Endothelial cell of umbilical vein (primary cell): ENCODE measurements around the gene TFF2. TPM values are rescaled to one million over a fixed set of nuclear protein-coding genes. Genes with fewer than 3 reads are reported as not detected.

ENCODE experiments used
- BruUV-seq: library from RNA; stranded (reverse); fragments of 400-500 nt; replicated peaks from 2 replicates; lab custom pipeline; 2021; lab: Mats Ljungman, UMichigan
- CTCF ChIA-PET: fragments of 300-600, 350-600 bp; sonication (Branson Sonifier 250); formaldehyde crosslinking; loops from one replicate; lab custom pipeline; 2021; ENCODE audit warnings: antibody characterized with exemption, inconsistent platforms; lab: Charles Lee
- POLR2A ChIA-PET: fragments of 300-600, 350-600 bp; sonication (Branson Sonifier 250); formaldehyde crosslinking; loops from one replicate; lab custom pipeline; 2021; ENCODE audit warnings: antibody characterized with exemption, inconsistent platforms; lab: Charles Lee
- DNase-seq: peaks from one replicate; pipeline ENCODE4 v3.0.0-alpha.2; 2011; ENCODE audit warnings: low read depth, low spot score
- FAIRE-seq: peaks from 2 replicates; lab custom pipeline; 2011; peaks lifted over from hg19 to GRCh38; lab: Jason Lieb, UNC
- H2AFZ ChIP-seq: 2 replicates; pipeline ENCODE4 v1.6.0; 2012; ENCODE audit warnings: low read depth, low read length, control low read depth, inconsistent platforms
- H3K27ac ChIP-seq: 2 replicates; pipeline ENCODE4 v1.5.1; 2011; ENCODE audit warnings: low read depth, mild to moderate bottlenecking, control low read depth, low read length, moderate library complexity; ENCODE audit not compliant: insufficient read depth
- H3K27me3 ChIP-seq, 2 experiments: 2 replicates each; pipeline versions ENCODE4 v1.6.0 to v1.6.1; 2011; ENCODE audit warnings: low read length in 2 of 2, mixed read lengths in 1 of 2; ENCODE audit not compliant: control insufficient read depth in 2 of 2, insufficient read depth in 2 of 2
- H3K36me3 ChIP-seq, 2 experiments: 2 replicates in 1 of 2; 3 replicates in 1 of 2; pipeline ENCODE4 v1.5.1; 2011; ENCODE audit warnings: low read length in 2 of 2, mild to moderate bottlenecking in 1 of 2, moderate library complexity in 1 of 2; ENCODE audit not compliant: control insufficient read depth in 2 of 2, insufficient read depth in 2 of 2; ENCODE audit errors: extremely low read depth in 1 of 2
- H3K4me1 ChIP-seq: 3 replicates; pipeline ENCODE4 v1.5.1; 2011; ENCODE audit warnings: mild to moderate bottlenecking, low read length; ENCODE audit not compliant: control insufficient read depth, insufficient read depth; ENCODE audit errors: extremely low read depth
- H3K4me2 ChIP-seq: 2 replicates; pipeline ENCODE4 v1.6.1; 2011; ENCODE audit warnings: low read length, control low read depth, mixed read lengths; ENCODE audit not compliant: insufficient read depth
- H3K4me3 ChIP-seq, 3 experiments: fragments of 200-600 bp in 1 of 3; sonication (generic), shearing (Covaris generic) in 1 of 3; replicated peaks in 1 of 3; 2 replicates each; pipeline ENCODE4 v1.5.1; 2011 to 2016; ENCODE audit warnings: control low read depth in 3 of 3, low read length in 3 of 3, mild to moderate bottlenecking in 2 of 3, inconsistent platforms in 1 of 3, low read depth in 1 of 3, moderate library complexity in 1 of 3; ENCODE audit not compliant: insufficient read depth in 1 of 3
- H3K79me2 ChIP-seq: 2 replicates; pipeline ENCODE4 v1.6.0; 2012; ENCODE audit warnings: low read length, inconsistent platforms; ENCODE audit not compliant: control insufficient read depth, insufficient read depth
- H3K9ac ChIP-seq: replicated peaks from 2 replicates; pipeline ENCODE3; 2011; ENCODE audit warnings: low read length, control low read depth; ENCODE audit not compliant: insufficient read depth; ENCODE audit errors: extremely low read depth
- H3K9me1 ChIP-seq: replicated peaks from 3 replicates; pipeline ENCODE4 v1.6.0; 2011; ENCODE audit warnings: mild to moderate bottlenecking, low read length; ENCODE audit not compliant: control insufficient read depth, insufficient read depth; ENCODE audit errors: extremely low read depth
- H3K9me3 ChIP-seq: replicated peaks from 2 replicates; pipeline ENCODE4 v1.5.1; 2012; ENCODE audit warnings: low read length, inconsistent platforms; ENCODE audit not compliant: control insufficient read depth, insufficient read depth
- H4K20me1 ChIP-seq: replicated peaks from 2 replicates; pipeline ENCODE3; 2011; ENCODE audit warnings: mild to moderate bottlenecking, low read length; ENCODE audit not compliant: control insufficient read depth, insufficient read depth; ENCODE audit errors: extremely low read depth
- CTCF ChIP-seq, 2 donors: IDR thresholded peaks; 1 replicate in 1 of 2; 2 replicates in 1 of 2; pipeline ENCODE4 v1.5.1; 2011; ENCODE audit warnings: low read length in 2 of 2, mild to moderate bottlenecking in 2 of 2, moderate library complexity in 2 of 2, control low read depth in 1 of 2, inconsistent platforms in 1 of 2, low read depth in 1 of 2; ENCODE audit not compliant: insufficient read depth in 1 of 2; ENCODE audit errors: extremely low read depth in 1 of 2
- EZH2 ChIP-seq: IDR thresholded peaks from 2 replicates; pipeline ENCODE4 v1.6.1; 2012; ENCODE audit warnings: borderline replicate concordance, low read depth, mild to moderate bottlenecking, moderate library complexity, low read length, inconsistent platforms; ENCODE audit not compliant: severe bottlenecking
- FOS ChIP-seq: IDR thresholded peaks from 2 replicates; pipeline ENCODE4 v1.6.1; 2011; ENCODE audit warnings: mild to moderate bottlenecking, low read length, moderate library complexity, borderline replicate concordance; ENCODE audit not compliant: insufficient read depth
- GATA2 ChIP-seq: IDR thresholded peaks from 2 replicates; pipeline ENCODE4 v1.7.0; 2011; ENCODE audit warnings: low read depth, mild to moderate bottlenecking, moderate library complexity, mixed read lengths, low read length; ENCODE audit not compliant: insufficient read length, insufficient read depth
- JUN ChIP-seq: IDR thresholded peaks from 2 replicates; pipeline ENCODE4 v1.6.1; 2011; ENCODE audit warnings: borderline replicate concordance, low read depth; ENCODE audit not compliant: insufficient read length, insufficient read depth
- MAX ChIP-seq: IDR thresholded peaks from 2 replicates; pipeline ENCODE4 v1.6.1; 2011; ENCODE audit not compliant: insufficient read depth, insufficient read length
- MYC ChIP-seq: IDR thresholded peaks from one replicate; pipeline ENCODE4 v1.6.1; 2011; ENCODE audit warnings: mild to moderate bottlenecking, low read depth, low read length
- POLR2A ChIP-seq: IDR thresholded peaks from 2 replicates; pipeline ENCODE4 v1.6.1; 2012; ENCODE audit warnings: low read depth, mild to moderate bottlenecking, control low read depth, low read length
- POLR2AphosphoS5 ChIP-seq: IDR thresholded peaks from 2 replicates; pipeline ENCODE4 v1.6.1; 2012; ENCODE audit warnings: low read depth, mild to moderate bottlenecking, control low read depth, low read length, moderate library complexity; ENCODE audit not compliant: insufficient read depth
- dilution Hi-C: fragments of 300-500 bp; cut with MboI; formaldehyde crosslinking; loops from one replicate; pipeline ENCODE4 v1.15.0; 2019; ENCODE audit warnings: low sequenced_read_pairs; ENCODE audit not compliant: extremely low pct_ligation_motif_present
- intact Hi-C: fragments of 100-400 bp; cut with micrococcal nuclease; formaldehyde crosslinking; loops from one replicate; pipeline ENCODE4 v1.10.0; 2022
- polyA plus RNA-seq, 4 experiments: library from polyadenylated mRNA; depleted of rRNA in 3 of 4; stranded (reverse) in 3 of 4; unstranded in 1 of 4; fragments of >200 nt; gene quantifications; 2 replicates each; pipeline versions ENCODE4 v1.2.1 to v1.2.3, GENCODE V29; 2011 to 2012; ENCODE audit warnings: missing spikeins in 1 of 4
- total RNA-seq: library from RNA; stranded (reverse); gene quantifications from 2 replicates; pipeline ENCODE4 v1.2.3, GENCODE V29; 2021

TFF2 gene
- total and polyA plus RNA-seq, 2 donors (not counting 3 experiments of a cell fraction or from before 2014, with no cell fraction given) = not detected

DNA sequence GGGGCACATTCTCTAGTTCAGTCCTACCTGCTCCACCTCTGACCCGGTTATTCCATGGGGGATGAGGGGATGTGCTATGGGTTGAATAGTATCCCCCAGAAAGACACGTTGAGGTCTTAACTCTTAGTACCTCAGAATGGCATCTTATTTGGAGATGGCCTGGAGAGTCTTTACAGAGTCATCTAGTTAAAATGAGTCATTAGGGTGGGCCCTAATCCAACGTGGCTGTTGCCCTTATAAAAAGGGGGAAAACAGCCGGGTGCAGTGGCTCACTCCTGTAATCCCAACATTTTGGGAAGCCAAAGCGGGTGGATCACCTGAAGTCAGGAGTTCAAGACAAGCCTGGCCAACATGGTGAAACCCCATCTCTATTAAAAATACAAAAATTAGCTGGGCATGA is 39.4 kb upstream of the TFF2 start:
- no peak overlapping the region for H2AFZ ChIP-seq
- H3K4me2 ChIP-seq = no peak overlapping the region
- FAIRE-seq (no peak), DNase-seq (no peak)
- H3K27ac ChIP-seq = no peak overlapping the region
- no peak overlapping the region for H3K4me3 ChIP-seq
- CTCF ChIA-PET = no interaction called here
- intact Hi-C loops = no loop called here
- POLR2A ChIA-PET = no interaction called here
- H3K9ac ChIP-seq = no peak overlapping the region
- no TSS peak for BruUV-seq
- no peak for TF ChIP-seq CTCF (IDR thresholded peaks at IDR 0.05; ENCODE audit: extremely low read depth in 1 of 2, insufficient read depth in 1 of 2, low read depth in 1 of 2, low read length in 2 of 2)
- TF ChIP-seq MYC = no peak
- no peak for TF ChIP-seq GATA2
- TF ChIP-seq FOS = no peak
- TF ChIP-seq MAX = no peak
- TF ChIP-seq POLR2A = no peak
- no peak for TF ChIP-seq JUN
- H4K20me1 ChIP-seq = no peaks in the 10 kb centered on the region
- H3K79me2 ChIP-seq = no peaks in the 10 kb centered on the region
- dilution Hi-C loops = no loop called here
- no peaks in the 10 kb centered on the region for H3K36me3 ChIP-seq
- H3K9me1 ChIP-seq = no peaks in the 10 kb centered on the region
- no peaks in the 10 kb centered on the region for H3K4me1 ChIP-seq
- no peaks in the 10 kb centered on the region for H3K9me3 ChIP-seq
- peaks cover 4 to 30% of the 10 kb centered on the region in 2 experiments for H3K27me3 ChIP-seq

DNA sequence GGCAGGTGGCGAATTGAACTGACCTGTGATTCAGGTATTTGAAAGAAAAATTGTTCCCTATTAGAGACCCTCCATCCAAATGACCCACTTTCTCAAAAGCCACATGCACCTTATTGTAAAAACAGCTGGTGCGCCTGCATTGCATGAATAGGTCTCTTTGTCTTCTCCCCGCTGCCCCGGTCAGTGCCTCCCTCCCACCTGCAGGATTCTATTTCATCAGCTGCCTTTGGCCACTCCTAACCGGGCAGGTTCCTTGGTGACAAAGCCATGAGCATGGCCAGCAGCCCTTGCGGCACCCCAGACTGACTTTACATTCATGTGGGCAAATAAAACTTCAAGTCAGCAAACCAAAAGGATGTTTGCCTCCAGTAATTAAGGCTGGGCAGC is 38.6 kb upstream of the TFF2 start:
- no peak overlapping the region for H3K4me3 ChIP-seq
- TF ChIP-seq EZH2 (no peak), POLR2AphosphoS5 (no peak), GATA2 (no peak), POLR2A (no peak), MAX (no peak), MYC (no peak), JUN (no peak), FOS (no peak), CTCF (IDR thresholded peaks at IDR 0.05; ENCODE audit: extremely low read depth in 1 of 2, insufficient read depth in 1 of 2, low read depth in 1 of 2, low read length in 2 of 2) (no peak)
- no peak overlapping the region for H3K27ac ChIP-seq
- H3K9me3 ChIP-seq = no peaks in the 10 kb centered on the region
- CTCF ChIA-PET = no interaction called here
- dilution Hi-C loops = no loop called here
- POLR2A ChIA-PET = no interaction called here
- H3K79me2 ChIP-seq = no peaks in the 10 kb centered on the region
- no peak overlapping the region for H3K9ac ChIP-seq
- no peaks in the 10 kb centered on the region for H3K36me3 ChIP-seq
- H3K4me1 ChIP-seq = no peaks in the 10 kb centered on the region
- no peaks in the 10 kb centered on the region for H4K20me1 ChIP-seq
- H3K4me2 ChIP-seq = no peak overlapping the region
- H3K27me3 ChIP-seq = peaks cover 2 to 23% of the 10 kb centered on the region in 2 experiments
- BruUV-seq = no TSS peak
- intact Hi-C loops = no loop called here
- FAIRE-seq (no peak), DNase-seq (no peak)
- H3K9me1 ChIP-seq = no peaks in the 10 kb centered on the region
- no peak overlapping the region for H2AFZ ChIP-seq
